ENCODE data around the gene RNASE2.
"Not testable (repeated sequence)": the region's sequence is repeated elsewhere in the genome, so short reads cannot be mapped to it uniquely, and the experiment has no call there.

Gene RNASE2

GRCh38 chr14:20956376-20956976, 1.2 kb downstream of the RNASE2 start:
- TF ChIP-seq, protein P1, sequence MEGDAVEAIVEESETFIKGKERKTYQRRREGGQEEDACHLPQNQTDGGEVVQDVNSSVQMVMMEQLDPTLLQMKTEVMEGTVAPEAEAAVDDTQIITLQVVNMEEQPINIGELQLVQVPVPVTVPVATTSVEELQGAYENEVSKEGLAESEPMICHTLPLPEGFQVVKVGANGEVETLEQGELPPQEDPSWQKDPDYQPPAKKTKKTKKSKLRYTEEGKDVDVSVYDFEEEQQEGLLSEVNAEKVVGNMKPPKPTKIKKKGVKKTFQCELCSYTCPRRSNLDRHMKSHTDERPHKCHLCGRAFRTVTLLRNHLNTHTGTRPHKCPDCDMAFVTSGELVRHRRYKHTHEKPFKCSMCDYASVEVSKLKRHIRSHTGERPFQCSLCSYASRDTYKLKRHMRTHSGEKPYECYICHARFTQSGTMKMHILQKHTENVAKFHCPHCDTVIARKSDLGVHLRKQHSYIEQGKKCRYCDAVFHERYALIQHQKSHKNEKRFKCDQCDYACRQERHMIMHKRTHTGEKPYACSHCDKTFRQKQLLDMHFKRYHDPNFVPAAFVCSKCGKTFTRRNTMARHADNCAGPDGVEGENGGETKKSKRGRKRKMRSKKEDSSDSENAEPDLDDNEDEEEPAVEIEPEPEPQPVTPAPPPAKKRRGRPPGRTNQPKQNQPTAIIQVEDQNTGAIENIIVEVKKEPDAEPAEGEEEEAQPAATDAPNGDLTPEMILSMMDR (IDR thresholded peaks at IDR 0.05; ENCODE audit: low read depth, low read length, missing control alignments), result no peak

DNA sequence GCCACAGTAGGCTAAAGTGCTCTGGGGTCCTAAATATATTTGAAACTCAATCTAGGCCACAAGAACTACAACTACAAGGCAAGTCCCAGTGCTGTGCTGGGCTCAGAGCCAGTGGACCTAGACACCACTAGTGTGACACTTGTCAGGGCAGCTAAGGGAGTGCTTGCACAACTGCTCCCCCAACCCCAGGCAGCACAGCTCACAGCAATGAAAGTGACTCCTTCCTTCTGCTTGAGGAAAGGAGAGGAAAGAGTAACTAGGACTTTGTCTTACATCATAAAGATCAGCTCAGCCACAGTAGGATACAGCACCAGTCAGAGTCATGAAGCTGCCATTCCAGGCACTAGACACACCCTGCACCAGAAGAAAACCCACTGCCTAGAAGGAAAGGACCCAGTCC, 3.7 kb downstream of the RNASE2 start:
- not testable (repeated sequence) for DNase-seq (ENCODE audit: low read depth); H3K4me3 ChIP-seq (ENCODE audit: low read depth, low read length)

More at GRCh38 chr14:20956376-20956976, 1.2 kb downstream of the RNASE2 start:
- H3K4me3 ChIP-seq (ENCODE audit: low read depth, low read length), result no peak overlapping the region
- DNase-seq (ENCODE audit: low read depth), result no peak

GRCh38 chr14:20969336-20969735, 14.0 kb downstream of the RNASE2 start:
- H3K4me3 ChIP-seq (ENCODE audit: low read depth, low read length), result no peak overlapping the region
- TF ChIP-seq, protein P1 (IDR thresholded peaks at IDR 0.05; ENCODE audit: low read depth, low read length, missing control alignments), result no peak
- no peak for DNase-seq (ENCODE audit: low read depth)

- DNase-seq (ENCODE audit: low read depth), result no peak
- H3K4me3 ChIP-seq (ENCODE audit: low read depth, low read length), result no peak overlapping the region; the same call in 1 of the 2 replicates
- TF ChIP-seq, protein P1 (IDR thresholded peaks at IDR 0.05; ENCODE audit: low read depth, low read length, missing control alignments), result no peak
Measured at GRCh38 chr14:20970647-20970982, 15.3 kb downstream of the RNASE2 start.

DNA sequence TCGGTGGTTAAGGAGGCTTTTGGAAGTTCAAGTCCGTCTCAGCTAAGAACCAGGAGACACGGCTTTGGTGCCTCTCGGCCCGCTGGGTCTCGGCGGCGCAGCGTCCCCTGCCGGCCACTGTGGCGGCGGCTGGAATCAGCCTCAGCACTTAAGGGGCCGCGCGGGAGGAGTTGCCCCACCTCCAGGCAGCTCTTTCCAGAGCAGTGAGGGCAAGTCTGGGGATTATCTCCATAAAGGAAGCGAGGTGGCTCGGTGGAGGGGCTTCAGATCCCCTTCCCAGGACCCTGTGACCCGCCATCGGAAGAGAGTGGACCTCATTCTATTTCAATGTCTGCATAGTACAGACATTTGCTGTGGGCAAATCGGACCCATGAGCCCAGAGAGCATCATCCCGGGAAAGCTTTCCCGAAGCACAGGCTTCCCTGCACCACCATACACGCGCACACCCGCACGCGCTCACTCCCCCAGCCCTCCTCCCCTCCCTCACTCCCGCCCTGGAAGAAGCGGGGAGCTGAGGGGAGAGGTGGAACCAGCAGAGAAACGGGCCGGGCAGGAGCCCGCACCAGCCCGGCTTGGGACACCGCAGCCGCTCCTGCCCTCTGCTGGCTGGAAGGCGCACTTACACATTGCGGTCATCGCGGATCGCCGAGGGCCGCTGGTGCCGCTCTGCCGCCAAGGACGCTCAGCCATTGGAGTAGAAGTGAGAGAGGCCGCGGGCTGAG, 15.9 kb downstream of the RNASE2 start:
- DNase-seq (ENCODE audit: low read depth), result peak; percentile 27
- H3K4me3 ChIP-seq (ENCODE audit: low read depth, low read length), result peak overlapping the region; percentile 49
- TF ChIP-seq, protein P1 (IDR thresholded peaks at IDR 0.05; ENCODE audit: low read depth, low read length, missing control alignments), result peak; percentile 96

DNA sequence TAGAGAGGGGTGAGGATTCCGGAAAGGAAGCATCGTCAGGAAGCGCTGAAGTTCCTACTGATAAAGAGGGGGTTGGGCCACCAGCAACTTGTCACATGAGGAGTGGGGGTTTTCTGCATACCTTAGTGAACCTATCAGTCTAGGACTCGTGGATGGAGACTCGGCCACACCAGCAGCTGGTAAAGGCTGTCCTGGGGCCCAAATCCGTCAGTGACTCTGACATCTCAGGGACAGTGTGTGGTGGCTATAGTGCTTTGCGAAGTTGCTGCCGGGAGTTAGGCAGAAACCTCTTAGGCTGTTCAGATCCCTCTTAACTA, 16.4 kb downstream of the RNASE2 start:
- no peak overlapping the region for H3K4me3 ChIP-seq (ENCODE audit: low read depth, low read length)
- TF ChIP-seq, protein P1 (IDR thresholded peaks at IDR 0.05; ENCODE audit: low read depth, low read length, missing control alignments), result no peak

GRCh38 chr14:20973501-20973900, 18.2 kb downstream of the RNASE2 start:
- TF ChIP-seq, protein P1 (IDR thresholded peaks at IDR 0.05; ENCODE audit: low read depth, low read length, missing control alignments), result no peak
- H3K4me3 ChIP-seq (ENCODE audit: low read depth, low read length), result no peak overlapping the region
- no peak for DNase-seq (ENCODE audit: low read depth)

More for the DNA sequence above, 16.4 kb downstream of the RNASE2 start:
- no peak for DNase-seq (ENCODE audit: low read depth)

Measured in GM12864 (cell line).